Measurements from ENCODE around the gene TFE3.
A peak's percentile ranks its signal among the peaks of the same experiment; 100 is the strongest.

The TFE3 gene, protein sequence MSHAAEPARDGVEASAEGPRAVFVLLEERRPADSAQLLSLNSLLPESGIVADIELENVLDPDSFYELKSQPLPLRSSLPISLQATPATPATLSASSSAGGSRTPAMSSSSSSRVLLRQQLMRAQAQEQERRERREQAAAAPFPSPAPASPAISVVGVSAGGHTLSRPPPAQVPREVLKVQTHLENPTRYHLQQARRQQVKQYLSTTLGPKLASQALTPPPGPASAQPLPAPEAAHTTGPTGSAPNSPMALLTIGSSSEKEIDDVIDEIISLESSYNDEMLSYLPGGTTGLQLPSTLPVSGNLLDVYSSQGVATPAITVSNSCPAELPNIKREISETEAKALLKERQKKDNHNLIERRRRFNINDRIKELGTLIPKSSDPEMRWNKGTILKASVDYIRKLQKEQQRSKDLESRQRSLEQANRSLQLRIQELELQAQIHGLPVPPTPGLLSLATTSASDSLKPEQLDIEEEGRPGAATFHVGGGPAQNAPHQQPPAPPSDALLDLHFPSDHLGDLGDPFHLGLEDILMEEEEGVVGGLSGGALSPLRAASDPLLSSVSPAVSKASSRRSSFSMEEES

DNA sequence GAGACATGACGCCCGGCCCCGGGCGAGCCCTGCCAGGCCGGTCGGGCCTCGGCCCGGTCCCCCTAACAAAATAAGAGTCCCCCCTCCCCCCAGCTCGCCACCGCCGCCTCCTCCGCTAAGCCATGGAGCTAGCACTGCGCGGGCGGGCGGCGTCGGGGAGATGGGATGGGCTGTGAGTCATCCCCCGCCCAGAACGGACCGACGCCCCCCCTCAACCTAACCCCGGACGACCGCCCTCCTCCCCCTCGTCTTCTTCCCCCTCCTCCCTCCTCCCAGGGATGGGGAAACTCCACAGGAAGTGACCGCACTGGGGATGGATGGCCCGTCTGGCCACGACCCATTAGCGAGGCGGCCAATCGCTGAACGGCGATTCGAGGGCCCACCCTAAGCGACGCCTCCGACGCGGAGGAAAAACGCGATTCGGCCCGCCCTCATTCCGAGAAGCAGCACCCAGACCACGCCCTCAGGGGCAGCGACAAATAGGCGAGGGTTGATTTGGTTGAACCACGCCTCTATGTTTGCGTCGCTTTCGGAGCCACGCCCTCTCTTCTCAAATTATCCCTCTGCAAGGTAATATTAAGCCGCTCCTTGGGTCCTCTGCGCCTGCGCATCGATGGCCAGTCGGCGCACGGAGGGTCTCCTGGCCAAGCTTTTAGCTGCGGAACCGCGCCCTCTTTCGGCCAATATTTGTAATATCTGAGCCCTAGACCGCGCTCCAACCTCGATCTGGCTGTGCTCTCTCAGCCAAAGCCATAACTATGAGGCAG is at the start of gene TFE3:
TSS of gene TFE3 (minus strand) at position 138 of the 767 bp plus-strand sequence. CDS start at position 7, 131 bp downstream.
- DNase-seq: peak; percentile 93 to 95

DNA sequence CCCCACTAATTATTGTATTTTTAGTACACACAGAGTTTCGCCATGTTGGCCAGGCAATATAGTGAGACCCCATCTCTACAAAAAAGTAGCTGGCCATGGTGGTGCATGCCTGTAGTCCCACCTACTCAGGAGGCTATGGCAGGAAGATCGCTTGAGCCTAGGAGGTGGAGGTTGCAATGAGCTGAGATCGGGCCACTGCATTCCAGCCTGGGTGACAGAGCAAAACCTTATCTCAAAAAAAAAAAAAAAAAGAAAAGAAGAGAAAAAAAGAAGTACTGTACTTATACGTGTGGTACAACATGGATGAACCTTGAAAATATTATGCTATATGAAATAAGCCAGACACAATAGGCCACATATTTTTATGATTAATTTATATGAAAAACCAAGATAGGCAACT is 46.4 kb upstream of the TFE3 start:
- DNase-seq: no peak

DNA sequence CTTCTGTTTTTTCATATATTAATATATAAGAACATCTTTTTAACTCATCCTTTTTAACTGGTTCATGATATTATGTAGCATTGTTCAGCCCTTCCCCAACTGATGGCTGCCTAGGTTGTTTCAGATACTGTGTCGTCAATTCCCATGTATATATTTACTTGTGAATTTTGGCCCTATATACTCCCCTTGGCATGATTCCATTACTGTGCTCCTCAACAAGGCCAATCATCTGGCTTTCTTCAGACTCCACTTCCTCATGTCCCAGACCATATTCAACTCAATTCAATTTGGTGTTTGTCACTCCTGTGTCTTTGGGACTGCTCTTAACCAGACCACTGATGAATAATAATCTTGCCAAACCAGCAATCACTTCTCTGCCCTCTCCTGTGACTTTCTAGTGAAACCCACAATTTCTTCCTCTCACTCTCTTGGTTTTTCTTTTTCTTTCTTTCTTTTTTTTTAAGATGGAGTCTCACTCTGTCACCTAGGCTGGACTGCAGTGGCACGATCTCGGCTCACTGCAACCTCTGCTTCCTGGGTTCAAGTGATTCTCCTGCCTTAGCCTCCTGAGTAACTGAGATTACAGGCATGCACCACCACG is 39.2 kb upstream of the TFE3 start:
- DNase-seq: no peak

DNA sequence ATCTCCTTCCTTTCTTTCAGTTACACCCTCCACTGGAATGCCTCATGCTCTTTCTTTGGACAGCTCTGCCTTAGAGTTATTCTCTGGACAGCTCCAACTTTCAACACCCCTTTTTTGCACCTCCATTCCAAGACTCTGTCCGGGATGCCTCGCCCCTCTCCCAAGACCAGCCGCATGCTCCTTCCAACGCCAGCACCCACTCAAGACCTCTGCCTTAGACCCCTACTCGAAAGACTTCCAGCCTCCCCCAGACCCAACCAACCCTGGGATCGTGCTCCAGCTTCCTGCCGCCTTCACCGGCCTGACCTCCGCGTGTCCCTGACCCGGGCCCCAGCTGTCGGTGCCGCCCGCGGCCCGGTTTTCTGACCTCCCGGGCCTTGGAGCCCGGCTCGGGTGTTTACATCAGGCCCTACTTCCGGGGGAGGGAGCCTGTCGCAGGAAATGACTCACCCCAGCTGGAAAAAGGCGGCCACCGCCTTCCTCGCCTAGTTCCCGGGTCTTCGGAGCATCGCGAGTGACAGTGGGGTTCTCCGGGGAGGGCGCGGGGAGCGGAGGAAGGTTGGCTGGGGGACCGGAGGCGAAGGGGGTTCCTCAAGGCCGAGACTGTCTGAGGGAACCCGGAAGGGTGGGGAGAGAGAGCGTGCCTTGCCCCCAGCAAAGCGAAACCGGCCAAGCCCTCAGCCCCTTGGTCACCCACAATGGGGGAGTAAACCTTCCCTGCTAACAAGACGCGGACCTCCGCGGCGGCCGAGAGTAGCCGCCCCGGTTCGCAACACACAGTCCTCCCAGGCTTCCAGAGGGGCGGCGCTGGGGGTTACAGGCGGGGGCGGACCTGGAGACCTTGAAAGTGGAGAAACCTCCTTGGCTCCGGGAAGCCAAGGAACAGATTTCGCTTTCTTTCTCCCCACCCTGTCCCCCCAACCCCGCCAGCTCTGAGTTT is 36.6 kb upstream of the TFE3 start, which contains the start of gene WDR45:
TSS of gene WDR45 (minus strand) at position 399 of the 940 bp plus-strand sequence. CDS start 1,792 bp downstream, outside the sequence.
- peak; percentile 62 to 64 for DNase-seq

DNA sequence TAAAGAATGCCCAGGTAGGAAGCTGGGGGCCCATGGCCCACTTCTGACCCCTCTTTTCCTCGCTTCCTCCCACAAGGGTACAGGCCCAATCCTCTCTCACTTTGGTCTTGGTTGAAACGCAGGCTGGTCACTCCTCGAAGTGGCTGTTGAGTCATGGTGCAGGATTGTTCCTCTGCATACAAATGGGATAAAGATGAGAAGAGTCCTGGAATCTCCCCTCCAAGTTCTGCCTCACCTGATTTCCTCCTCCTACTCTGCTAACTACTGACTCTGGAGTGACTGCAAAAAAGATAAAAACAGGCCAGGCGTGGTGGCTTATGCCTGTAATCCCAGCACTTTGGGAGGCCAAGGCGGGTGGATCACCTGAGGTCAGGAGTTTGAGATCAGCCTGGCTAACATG is 34.8 kb upstream of the TFE3 start:
- DNase-seq: no peak

DNA sequence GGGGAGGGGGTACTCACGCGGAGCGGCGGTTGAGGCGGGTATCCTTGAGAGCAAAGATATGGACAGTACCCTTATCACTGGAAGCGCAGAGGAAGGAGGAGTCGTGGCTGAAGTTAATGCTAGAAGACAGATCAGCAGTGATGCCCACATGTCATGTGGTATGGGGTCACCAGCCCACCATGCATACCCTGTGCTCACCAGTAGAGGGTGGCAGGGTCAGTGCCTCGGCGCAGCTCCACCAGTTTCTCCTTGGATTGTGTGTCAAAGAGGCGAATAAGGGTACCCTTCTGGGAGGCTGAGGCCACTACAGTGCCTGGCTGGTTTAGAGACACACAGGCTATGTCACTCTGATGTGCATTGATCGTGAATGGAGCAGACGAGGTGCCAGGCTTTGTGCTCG is 32.2 kb upstream of the TFE3 start:
- no peak for DNase-seq

DNA sequence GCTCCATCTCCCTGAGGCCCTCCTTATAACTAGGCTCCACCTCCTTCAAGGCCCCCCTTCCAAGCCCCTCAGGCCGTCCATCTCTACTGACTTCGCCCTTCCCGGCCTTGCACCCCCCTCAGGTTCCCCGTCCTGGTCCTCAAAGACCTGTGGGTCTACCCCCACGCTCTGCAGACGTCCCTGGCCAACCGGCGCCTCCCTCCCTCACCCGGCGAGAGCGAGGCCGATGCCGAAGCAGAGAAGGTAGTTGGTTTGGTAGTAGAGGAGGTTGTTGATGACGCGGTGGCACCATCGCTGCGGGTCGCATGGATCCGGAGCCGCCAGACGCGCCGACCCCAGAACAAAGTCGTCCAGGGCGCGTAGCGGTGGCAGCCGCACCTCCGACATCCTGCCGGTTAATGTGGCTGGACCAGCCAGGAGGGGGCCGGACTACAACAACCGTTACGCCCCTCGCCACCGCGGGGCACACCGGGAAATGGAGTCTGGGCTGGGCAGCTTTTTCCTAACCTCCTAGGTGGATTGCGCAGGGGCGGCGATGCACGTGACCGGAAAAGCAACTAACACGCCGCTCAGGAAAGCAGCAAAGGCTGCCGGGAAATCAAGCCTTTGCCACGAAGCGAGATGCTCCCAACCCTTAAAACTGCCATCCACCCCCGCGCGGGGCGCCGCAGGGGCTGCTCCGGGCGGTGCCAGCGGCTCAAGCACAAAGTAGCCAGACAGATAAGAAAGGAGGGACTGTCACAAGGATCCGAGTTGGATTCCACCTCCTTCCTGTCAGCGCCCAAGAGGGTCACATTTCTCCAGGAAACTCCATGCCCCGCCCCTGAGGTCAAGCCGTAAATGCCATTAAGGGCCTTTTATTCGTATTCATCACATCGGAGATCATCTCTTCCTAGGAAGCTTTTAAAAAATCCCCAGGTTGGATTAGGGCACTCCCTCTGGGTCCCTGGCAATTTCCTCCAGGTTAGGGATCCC is 30.7 kb upstream of the TFE3 start, which contains the start of gene PRAF2:
TSS of gene PRAF2 (minus strand) at position 402 of the 975 bp plus-strand sequence. CDS start at position 387, 15 bp downstream.
- DNase-seq: peak; percentile 85 to 89

DNA sequence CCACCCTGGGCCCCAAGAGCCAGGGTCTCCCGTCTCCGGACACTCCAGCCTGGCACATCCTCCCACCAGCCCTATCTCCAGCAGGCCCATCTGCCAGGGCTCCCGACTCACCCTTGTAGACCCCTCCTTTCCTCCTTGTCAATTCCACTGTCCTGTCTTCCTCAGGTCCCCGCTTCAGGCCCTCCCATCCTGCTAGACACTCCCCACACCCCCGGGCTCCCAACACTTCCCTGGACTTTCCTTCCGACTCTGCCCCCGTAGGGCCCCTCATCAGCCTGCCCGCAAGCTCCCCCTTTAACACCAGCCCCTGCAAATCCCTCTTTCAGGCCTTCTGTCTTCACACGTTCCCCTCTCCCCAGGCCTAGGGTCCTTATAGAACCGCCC is 29.5 kb upstream of the TFE3 start:
- DNase-seq: no peak

DNA sequence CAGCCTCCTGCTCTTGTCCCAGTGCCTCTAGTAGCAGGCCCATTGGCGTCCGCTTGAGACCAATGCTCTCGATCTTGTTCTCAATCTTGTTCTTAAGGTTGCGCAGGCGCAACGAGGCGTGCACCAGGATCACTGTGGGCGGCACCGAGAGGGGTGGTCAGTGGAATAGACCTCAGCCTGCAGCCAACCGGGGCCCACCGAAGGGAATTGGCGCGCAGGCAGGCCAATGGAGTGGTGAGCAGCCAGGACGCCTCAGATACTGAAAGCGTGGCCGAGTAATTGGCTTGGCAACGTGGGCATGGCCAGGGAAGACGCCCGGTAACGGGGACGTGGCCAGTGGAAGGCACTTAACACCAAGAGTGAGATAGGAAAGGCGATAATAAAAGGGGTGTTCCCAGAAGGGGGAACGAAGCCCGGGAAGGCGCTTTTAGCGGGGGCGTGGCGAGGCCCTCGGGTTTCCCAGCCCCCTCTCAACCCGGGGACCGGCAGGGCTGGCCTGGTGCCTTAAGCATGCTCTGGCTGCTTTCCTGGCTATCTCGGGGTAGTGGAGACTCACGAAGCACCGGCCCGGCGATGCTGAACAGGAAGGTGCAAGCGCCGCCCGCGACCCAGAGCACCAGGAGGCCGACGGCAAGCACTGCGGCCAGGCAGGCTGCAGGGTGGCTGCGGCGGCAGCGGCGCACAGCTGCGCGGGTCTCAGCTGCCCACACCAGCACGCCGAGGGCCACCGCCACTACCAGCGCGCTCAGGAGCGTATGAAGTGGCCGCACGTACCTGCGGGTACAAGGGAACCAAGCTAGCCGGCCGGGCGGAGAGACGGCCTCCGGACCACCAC is 28.9 kb upstream of the TFE3 start:
- DNase-seq: no peak

DNA sequence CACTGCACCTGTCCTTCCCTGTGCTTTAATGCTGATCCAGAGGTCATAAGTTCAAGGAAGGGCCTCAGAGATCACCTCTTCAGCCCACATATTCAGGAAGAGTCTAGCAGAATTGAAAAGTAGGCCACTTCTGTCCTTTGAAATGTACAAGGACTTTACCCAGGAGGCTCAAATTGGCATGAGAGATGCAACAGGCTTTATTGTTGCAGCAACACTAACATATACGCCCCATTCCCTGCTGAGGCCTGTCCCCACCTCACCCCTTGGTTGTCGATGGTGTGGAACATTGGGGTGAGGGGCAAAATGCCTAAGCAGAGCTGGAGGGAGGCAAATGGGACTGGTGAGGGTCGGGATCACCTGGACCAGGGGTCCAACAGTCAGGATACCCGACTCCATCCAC is 27.8 kb upstream of the TFE3 start:
- DNase-seq: no peak

DNA sequence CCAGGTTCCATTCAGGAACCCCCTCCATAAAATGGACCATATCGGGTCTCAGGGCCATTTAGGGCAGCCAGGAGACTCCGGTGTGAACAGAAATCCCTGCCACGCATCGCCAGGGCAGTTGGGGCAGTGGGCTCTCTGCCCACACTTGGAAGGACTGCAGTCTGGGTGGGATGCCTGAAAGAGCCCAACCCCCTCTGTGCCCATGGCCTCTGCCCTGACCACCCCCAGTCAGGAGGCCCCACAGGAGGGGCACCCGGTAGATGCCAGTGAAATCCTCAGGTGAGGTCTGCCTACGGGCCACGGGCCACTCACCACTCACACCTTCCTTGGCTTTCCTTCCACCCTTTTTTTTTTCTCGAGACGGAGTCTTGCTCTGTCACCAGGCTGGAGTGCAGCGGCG is 25.9 kb upstream of the TFE3 start:
- DNase-seq: no peak

DNA sequence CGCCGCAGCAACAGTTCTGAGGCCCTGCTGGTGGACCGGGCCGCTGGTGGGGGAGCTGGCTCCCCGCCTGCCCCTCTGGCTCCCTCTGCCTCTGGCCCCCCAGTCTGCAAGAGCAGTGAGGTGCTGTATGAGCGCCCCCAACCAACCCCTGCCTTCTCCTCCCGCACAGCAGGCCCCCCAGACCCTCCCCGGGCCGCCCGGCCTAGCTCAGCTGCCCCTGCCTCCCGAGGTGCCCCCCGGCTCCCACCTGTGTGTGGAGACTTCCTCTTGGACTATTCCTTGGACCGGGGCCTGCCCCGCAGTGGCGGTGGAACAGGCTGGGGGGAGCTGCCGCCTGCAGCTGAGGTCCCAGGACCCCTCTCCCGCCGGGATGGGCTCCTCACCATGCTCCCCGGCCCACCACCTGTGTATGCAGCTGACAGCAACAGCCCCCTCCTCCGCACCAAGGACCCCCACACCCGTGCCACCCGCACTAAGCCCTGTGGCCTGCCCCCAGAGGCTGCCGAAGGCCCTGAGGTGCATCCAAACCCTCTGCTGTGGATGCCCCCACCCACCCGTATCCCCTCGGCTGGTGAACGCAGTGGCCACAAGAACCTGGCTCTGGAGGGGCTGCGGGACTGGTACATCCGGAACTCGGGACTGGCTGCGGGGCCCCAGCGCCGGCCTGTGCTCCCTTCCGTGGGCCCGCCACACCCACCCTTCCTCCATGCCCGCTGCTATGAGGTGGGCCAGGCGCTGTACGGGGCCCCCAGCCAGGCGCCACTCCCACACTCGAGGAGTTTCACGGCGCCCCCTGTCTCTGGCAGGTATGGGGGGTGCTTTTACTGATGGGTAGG is 24.3 kb upstream of the TFE3 start:
- DNase-seq: no peak

DNA sequence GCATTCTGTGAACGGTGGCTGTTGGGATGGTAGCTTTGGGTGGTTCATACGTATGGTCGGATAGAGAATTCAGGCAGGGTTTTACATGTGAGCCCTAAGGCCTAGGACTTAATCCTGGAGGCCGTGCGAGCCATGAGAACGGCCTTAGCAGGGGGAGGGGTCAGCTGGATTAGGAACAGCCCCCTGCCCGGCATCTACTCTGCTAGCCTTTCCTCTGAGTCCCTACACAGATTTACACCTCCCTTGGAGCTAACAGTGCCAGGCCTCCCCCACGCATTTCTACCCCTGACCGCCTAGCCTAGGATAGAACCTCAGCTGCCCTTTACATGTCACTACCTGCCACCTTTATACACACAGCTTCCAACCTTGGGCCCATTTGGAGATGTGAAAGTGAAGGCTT is 23.5 kb upstream of the TFE3 start:
- no peak for DNase-seq

DNA sequence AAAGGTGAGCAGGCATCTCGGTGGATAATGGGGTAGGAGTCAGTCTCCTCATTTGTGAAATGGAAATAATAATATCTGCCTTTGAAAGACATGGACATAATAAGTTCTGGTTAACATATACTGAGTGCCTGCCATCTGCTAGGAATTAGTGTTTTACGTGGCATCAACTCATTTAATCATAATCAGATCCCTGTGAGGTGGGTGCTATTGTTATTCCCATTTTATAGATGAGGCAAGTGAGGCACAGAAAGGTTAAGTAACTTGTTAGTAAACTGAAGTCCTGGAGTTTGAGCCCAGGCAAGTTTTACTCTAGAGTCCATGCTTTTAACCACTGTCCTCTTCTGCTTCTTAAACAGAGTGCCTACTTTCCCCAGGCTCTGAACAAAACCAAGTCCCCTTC is 23.1 kb upstream of the TFE3 start:
- DNase-seq: no peak

DNA sequence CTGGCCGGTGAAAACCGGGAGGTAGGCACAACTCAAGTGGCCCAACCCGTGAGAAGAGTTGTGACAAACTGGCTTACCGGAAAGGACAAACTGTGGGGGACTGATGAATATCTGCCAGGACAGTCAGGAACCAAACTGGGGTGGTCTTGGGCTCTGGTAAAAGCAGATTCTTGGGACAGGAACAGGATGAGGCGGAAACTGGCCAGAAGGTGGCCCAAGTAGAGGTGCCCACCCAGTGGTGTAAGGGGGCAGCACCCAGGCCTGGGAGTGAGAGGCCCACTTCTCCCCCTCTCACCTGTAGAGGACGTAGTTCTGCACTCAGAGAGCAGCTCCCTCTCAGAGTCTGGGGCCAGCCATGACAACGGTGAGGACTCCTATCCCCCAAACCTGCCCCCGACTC is 21.6 kb upstream of the TFE3 start:
- DNase-seq: no peak

DNA sequence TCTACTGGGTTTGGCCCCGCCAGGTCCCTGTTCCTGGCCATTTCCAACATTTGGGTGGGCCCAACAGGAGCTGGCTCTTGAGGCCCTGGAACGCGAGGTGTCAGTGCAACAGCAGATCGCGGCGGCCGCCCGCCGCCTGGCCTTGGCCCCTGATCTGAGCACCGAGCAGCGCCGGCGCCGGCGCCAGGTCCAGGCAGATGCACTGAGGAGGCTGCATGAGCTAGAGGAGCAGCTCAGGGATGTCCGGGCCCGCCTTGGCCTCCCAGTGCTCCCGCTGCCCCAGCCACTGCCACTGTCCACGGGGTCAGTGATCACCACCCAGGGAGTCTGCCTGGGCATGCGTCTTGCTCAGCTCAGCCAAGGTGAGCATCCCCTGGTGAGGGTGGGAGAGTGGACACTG is 21.1 kb upstream of the TFE3 start:
- no peak for DNase-seq

DNA sequence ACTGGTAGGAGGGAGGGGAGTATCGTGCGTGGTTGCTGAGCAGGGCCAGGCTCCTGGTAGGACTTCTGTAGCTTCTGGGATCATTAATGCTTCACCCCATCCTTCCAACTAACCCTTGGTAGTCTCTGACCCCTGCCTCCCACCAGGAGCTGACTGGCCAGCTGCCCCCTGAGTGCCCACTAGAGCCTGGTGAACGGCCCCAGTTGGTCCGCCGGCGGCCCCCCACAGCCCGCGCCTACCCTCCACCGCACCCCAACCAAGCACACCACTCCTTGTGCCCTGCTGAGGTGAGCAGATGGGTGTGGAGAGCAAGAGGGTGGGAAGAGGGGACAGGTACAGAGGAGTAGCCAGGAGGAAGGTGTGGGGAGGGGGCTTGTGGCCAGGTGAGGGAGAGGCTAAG is 20.6 kb upstream of the TFE3 start:
- DNase-seq: no peak

DNA sequence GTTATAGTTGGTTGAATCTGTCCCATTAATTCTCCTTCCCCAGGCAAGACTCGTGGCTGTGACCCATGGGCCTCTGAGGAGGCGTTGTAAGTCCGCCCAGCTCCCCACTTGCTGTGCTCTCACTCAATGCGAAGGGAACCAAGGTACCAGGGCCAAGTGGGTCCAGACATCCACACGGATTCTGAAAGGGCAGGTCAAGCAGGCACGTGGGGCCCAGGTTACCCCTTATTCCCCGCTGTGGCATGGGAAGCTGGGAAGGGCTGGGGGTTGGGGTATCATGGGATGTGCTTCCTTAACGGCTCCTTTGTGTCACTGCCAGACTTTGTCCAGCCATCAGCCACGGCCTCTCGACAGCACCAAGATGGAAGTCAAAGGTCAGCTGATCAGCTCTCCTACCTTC is 18.8 kb upstream of the TFE3 start:
- no peak for DNase-seq

DNA sequence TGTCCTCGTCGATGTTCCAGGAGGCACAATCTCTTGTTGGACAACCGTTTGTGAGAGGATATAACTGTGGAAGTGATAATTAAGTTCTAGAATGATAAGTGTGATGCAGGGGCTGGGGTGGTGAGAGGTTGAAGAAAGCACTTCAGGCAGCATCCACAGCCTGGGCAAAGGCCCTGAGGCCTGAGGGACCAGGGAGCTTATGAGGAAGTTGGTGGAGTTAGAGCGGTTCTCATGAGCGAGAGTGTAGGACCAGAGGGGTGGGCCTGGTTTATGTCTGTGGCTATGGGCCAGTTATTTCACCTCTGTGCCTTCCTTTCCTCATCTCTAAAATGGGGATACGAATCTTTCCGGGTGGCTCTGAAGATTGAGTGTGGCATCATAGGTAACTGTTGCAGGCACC is 18.3 kb upstream of the TFE3 start:
- DNase-seq: no peak

Data from activated CD4-positive, alpha-beta T cell treated with anti-CD3 and anti-CD28 coated beads for 4 hours (primary cell).